ENCODE data around the gene PHYHIPL. TPM values are rescaled to one million over a fixed set of nuclear protein-coding genes. Genes with fewer than 3 reads are reported as not detected.

PHYHIPL gene
- total and polyA plus RNA-seq, 2 of the 8 experiments (the other 6 are each of a cell fraction or from before 2014, with no cell fraction given), result 0.23 to 0.48 TPM

GRCh38 chr10:59126991-59127390, 49.5 kb upstream of the PHYHIPL start:
- Histone ChIP-seq H3K9me3 (ENCODE audit: insufficient read depth in 2 of 2, low read depth in 1 of 2, low read length in 1 of 2) (no peaks in the 10 kb centered on the region), H3K14ac (ENCODE audit: insufficient read length) (no peak overlapping the region), H3K79me1 (ENCODE audit: low read depth, low read length) (no peaks in the 10 kb centered on the region), H3K27ac (ENCODE audit: low read depth, low read length) (no peak overlapping the region), H3K23ac (ENCODE audit: insufficient read length) (no peak overlapping the region), H3K79me2 (ENCODE audit: control insufficient read depth in 1 of 2, insufficient read depth in 2 of 2, low read length in 2 of 2) (no peaks in the 10 kb centered on the region), H3K4ac (replicated peaks; ENCODE audit: insufficient read length, low read depth, low read length) (no peak overlapping the region), H3K36me3 (ENCODE audit: control insufficient read depth in 2 of 4, insufficient read depth in 4 of 4, low read length in 3 of 4) (no peaks in the 10 kb centered on the region), H3K9ac (replicated peaks in 1 of 4; ENCODE audit: extremely low read depth in 1 of 4, low read depth in 3 of 4, low read length in 3 of 4) (no peak overlapping the region), H3K18ac (ENCODE audit: extremely low read depth, low read length) (no peak overlapping the region), H2BK120ac (replicated peaks; ENCODE audit: low read depth, low read length) (no peak overlapping the region), H2BK20ac (ENCODE audit: low read length) (no peak overlapping the region), H4K20me1 (replicated peaks in 1 of 2; ENCODE audit: control insufficient read depth in 1 of 2, insufficient read depth in 2 of 2, low read length in 2 of 2) (no peaks in the 10 kb centered on the region), H3K56ac (replicated peaks; ENCODE audit: insufficient read length, low read depth, low read length) (no peak overlapping the region), H3K4me1 (replicated peaks in 1 of 4; ENCODE audit: control insufficient read depth in 3 of 4, insufficient read depth in 4 of 4, low read length in 3 of 4) (no peaks in the 10 kb centered on the region), H2AFZ (ENCODE audit: low read length) (no peak overlapping the region), H3K27me3 (replicated peaks in 1 of 4; ENCODE audit: control insufficient read depth in 3 of 4, extremely low read depth in 1 of 4, insufficient read depth in 3 of 4, low read length in 3 of 4) (peaks cover 0 to 1% (median 0%) of the 10 kb centered on the region in 4 experiments; a peak in 1 of 7 replicates), H2BK15ac (ENCODE audit: low read length) (no peak overlapping the region), H3K23me2 (ENCODE audit: low read depth, low read length) (no peaks in the 10 kb centered on the region), H2BK12ac (ENCODE audit: low read depth, low read length) (no peak overlapping the region), H3K4me3 (ENCODE audit: extremely low read depth in 1 of 4, insufficient read depth in 2 of 4, low read depth in 3 of 4, low read length in 4 of 4) (no peak overlapping the region), H4K5ac (ENCODE audit: insufficient read length, low read depth, low read length) (no peak overlapping the region), H2AK5ac (ENCODE audit: low read depth, low read length) (no peak overlapping the region), H4K8ac (ENCODE audit: extremely low read depth, insufficient read depth, low read length) (no peak overlapping the region), H2BK5ac (ENCODE audit: low read depth, low read length) (no peak overlapping the region), H3K4me2 (ENCODE audit: insufficient read depth in 1 of 2, low read depth in 2 of 2, low read length in 2 of 2) (no peak overlapping the region), H4K91ac (replicated peaks; ENCODE audit: insufficient read length, low read length) (no peak overlapping the region)
- TF ChIP-seq GABPA (IDR thresholded peaks at IDR 0.05; ENCODE audit: borderline replicate concordance, insufficient read depth, low read length) (no peak), EZH2 (IDR thresholded peaks at IDR 0.05; ENCODE audit: low read depth, low read length, severe bottlenecking) (no peak), SRF (IDR thresholded peaks at IDR 0.05; ENCODE audit: low read depth, low read length) (no peak), BCL11A (IDR thresholded peaks at IDR 0.05; ENCODE audit: low read depth in 2 of 2, low read length in 2 of 2) (no peak), RAD21 (IDR thresholded peaks at IDR 0.05 in 1 of 2, conservative IDR thresholded peaks at IDR 0.05 in 1 of 2; ENCODE audit: low read depth in 2 of 2, low read length in 2 of 2) (no peak), SUZ12 (IDR thresholded peaks at IDR 0.05; ENCODE audit: low read length) (no peak)
- TF ChIP-seq, protein P1, sequence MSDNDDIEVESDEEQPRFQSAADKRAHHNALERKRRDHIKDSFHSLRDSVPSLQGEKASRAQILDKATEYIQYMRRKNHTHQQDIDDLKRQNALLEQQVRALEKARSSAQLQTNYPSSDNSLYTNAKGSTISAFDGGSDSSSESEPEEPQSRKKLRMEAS (IDR thresholded peaks at IDR 0.05), result no peak
- ChIA-PET POLR2A (ENCODE audit: partially characterized antibody) (no interaction called here), CTCF (ENCODE audit: partially characterized antibody) (interaction anchor here (2.2 kb wide), 1 partner anchor 175 kb away, joined by 4 read pairs; no protein-coding TSS in a partner anchor)
- 88% methylated on average over 3 of the region's 3 CpGs; no CpG with 5 or more reads in 1 of the 2 experiments for WGBS, 2 experiments (ENCODE audit: extremely low coverage in 1 of 2, insufficient coverage in 1 of 2, insufficient read length in 1 of 2, insufficient replicate concordance in 2 of 2, low coverage in 1 of 2, low lambda C conversion rate in 2 of 2, missing lambda C conversion rate in 1 of 2)
- no peak for DNase-seq (ENCODE audit: low read depth in 1 of 2, low spot score in 2 of 2)
- FAIRE-seq, result no peak
